Breast epithelium (tissue), 3 donors: ENCODE data around the gene L3MBTL3.

Experiments used
- CTCF ChIP-seq, 3 donors: fragments of 450-650 bp; IDR thresholded peaks; one replicate each; pipeline ENCODE4 v1.5.1; 2016 to 2017; ENCODE audit warnings: antibody characterized with exemption in 3 of 3, mild to moderate bottlenecking in 3 of 3, moderate library complexity in 3 of 3
- POLR2A ChIP-seq: fragments of 450-650 bp; IDR thresholded peaks from one replicate; pipeline ENCODE4 v1.6.1; 2016; ENCODE audit warnings: antibody characterized with exemption, mild to moderate bottlenecking, moderate library complexity
- POLR2AphosphoS5 ChIP-seq, 3 donors: sonication (generic); formaldehyde crosslinking; IDR thresholded peaks; one replicate each; pipeline ENCODE4 v1.6.1; 2017; ENCODE audit warnings: antibody characterized with exemption in 3 of 3

GRCh38 chr6:130136798-130137197 lies 118.4 kb downstream of the L3MBTL3 start:
- TF ChIP-seq CTCF (IDR thresholded peaks at IDR 0.05) (no peak), POLR2A (no peak), POLR2AphosphoS5 (IDR thresholded peaks at IDR 0.05) (no peak)
